Measurements from ENCODE around the gene LRP1B.

DNA sequence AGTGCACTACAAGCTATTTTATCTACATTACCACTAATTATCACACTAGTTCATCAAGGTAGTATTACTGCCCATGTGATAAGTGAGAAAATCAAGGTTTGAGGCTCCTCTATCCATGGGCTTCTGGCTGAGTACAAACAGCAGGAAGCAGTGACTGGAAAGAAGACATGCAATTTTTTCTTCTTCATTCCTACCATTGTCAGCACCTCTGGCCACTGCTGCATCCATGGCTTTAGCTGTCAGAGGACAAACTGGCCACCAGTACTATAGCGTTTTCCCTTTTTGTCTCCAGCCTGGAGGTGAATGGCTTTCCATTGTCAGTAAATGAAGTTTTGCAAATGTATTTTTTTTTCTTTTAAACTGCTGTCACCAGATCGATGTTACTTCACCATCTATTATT lies 674.9 kb downstream of the LRP1B start:
- TF ChIP-seq SUZ12 (IDR thresholded peaks at IDR 0.05; ENCODE audit: extremely low read depth, insufficient read depth, insufficient read length) (no peak), YY1 (IDR thresholded peaks at IDR 0.05; ENCODE audit: insufficient read depth, insufficient read length) (no peak)

Measured in NT2/D1 (cell line).